Measurements from ENCODE around the gene UCK2. TPM values are rescaled to one million over a fixed set of nuclear protein-coding genes. Genes with fewer than 3 reads are reported as not detected.

The UCK2 gene
- polyA plus RNA-seq, 2 of the 4 experiments (the other 2 are of a cell fraction): 72.4 to 98.9 TPM

DNA sequence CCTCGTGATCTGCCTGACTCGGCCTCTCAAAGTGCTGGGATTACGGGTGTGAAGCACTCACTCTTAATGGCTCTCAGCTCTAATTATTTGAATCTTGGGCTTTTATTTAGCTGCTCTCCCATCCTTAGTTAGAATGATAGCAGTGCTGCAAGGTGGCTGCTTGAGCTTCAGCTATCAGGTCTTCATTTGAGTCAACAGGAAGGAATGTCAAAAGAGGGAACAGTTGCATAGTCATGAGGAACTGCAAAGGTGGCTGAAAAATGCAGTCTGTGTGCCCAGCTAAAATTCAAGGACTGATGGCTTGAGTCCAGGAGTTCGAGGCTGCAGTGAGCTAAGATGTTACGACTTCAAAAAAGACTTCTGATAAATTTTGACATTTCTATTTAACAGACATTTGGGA, 55.6 kb downstream of the UCK2 start:
- ChIA-PET CTCF (interaction anchor here (0.6 to 2.9 kb wide), 7 partner anchors 11 to 185 kb away, joined by 3 to 17 read pairs (median 3); no protein-coding TSS in a partner anchor), POLR2A (interaction anchor here (0.8 kb wide), 1 partner anchor 114 kb away, joined by 3 read pairs; no protein-coding TSS in a partner anchor)
- no peak for DNase-seq (ENCODE audit: low read depth in 1 of 2, low spot score in 1 of 2)

DNA sequence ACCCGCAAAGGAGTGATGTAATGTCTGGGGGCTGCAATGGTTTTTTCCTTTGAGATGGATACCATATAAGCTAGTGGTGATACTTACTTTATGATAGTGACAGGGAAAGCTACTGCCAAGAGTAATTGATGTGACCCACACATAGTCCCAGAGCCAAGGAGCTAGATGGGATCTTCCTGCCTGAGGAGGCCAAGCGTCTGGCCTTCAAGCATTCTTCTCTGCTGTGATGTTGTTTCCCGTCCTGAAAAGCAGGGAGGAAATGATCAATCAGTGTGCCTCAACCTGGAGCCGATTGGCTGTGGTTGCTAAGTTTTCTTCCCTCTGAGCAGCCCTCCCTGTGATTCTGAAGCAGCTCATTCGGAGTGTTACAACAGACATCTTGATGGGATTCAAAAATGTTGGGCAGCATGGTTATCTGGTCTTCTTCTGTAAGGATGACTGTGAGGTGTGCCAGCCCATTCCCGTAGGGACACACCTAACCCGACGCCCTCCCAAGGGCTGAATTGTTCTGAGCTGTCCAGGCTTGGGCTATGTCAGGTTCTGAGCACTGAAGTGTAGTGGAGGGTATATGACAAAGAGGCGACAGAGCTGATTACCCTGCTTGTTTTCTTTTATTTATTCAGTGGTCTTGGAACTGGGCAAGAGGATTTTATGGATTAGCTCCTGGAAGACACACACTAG, 56.7 kb downstream of the UCK2 start:
- Histone ChIP-seq H3K9me3 (no peaks in the 10 kb centered on the region), H3K4me3 (no peak overlapping the region), H3K27ac (no peak overlapping the region), H3K4me2 (no peak overlapping the region), H3K4me1 (peaks cover 23% of the 10 kb centered on the region)
- ChIA-PET CTCF (interaction anchor here (0.6 to 2.9 kb wide), 11 partner anchors 10 to 186 kb away, joined by 3 to 17 read pairs (median 3); no protein-coding TSS in a partner anchor), POLR2A (no interaction called here)
- no peak for FAIRE-seq
- TF ChIP-seq CBX2 (IDR thresholded peaks at IDR 0.05; ENCODE audit: borderline replicate concordance, low read depth) (no peak), FOSB (CRISPR knock-in tag; IDR thresholded peaks at IDR 0.05) (no peak), RCOR1 (IDR thresholded peaks at IDR 0.05; ENCODE audit: low read depth, low read length) (no peak), CBX8 (IDR thresholded peaks at IDR 0.05) (no peak), JUN (IDR thresholded peaks at IDR 0.05) (no peak), POLR2AphosphoS2 (conservative IDR thresholded peaks at IDR 0.05; ENCODE audit: low read length) (no peak), JUNB (IDR thresholded peaks at IDR 0.05) (no peak), BHLHE40 (IDR thresholded peaks at IDR 0.05; ENCODE audit: low read depth, low read length) (no peak), HEYL (CRISPR knock-in tag; IDR thresholded peaks at IDR 0.05) (no peak), HOXB5 (CRISPR knock-in tag; IDR thresholded peaks at IDR 0.05) (no peak), HDAC2 (IDR thresholded peaks at IDR 0.05) (no peak), EP300 (IDR thresholded peaks at IDR 0.05) (no peak), FOXS1 (CRISPR knock-in tag; IDR thresholded peaks at IDR 0.05) (no peak), GATA3 (IDR thresholded peaks at IDR 0.05; ENCODE audit: borderline replicate concordance) (no peak), RAD21 (conservative IDR thresholded peaks at IDR 0.05 in 1 of 2, IDR thresholded peaks at IDR 0.05 in 1 of 2) (no peak)
- TF ChIP-seq, protein P1, sequence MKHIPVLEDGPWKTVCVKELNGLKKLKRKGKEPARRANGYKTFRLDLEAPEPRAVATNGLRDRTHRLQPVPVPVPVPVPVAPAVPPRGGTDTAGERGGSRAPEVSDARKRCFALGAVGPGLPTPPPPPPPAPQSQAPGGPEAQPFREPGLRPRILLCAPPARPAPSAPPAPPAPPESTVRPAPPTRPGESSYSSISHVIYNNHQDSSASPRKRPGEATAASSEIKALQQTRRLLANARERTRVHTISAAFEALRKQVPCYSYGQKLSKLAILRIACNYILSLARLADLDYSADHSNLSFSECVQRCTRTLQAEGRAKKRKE (CRISPR knock-in tag; IDR thresholded peaks at IDR 0.05; ENCODE audit: low read depth): no peak
- TF ChIP-seq, protein P2, sequence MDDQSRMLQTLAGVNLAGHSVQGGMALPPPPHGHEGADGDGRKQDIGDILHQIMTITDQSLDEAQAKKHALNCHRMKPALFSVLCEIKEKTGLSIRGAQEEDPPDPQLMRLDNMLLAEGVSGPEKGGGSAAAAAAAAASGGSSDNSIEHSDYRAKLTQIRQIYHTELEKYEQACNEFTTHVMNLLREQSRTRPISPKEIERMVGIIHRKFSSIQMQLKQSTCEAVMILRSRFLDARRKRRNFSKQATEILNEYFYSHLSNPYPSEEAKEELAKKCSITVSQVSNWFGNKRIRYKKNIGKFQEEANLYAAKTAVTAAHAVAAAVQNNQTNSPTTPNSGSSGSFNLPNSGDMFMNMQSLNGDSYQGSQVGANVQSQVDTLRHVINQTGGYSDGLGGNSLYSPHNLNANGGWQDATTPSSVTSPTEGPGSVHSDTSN (IDR thresholded peaks at IDR 0.05): no peak
- TF ChIP-seq, protein P3, sequence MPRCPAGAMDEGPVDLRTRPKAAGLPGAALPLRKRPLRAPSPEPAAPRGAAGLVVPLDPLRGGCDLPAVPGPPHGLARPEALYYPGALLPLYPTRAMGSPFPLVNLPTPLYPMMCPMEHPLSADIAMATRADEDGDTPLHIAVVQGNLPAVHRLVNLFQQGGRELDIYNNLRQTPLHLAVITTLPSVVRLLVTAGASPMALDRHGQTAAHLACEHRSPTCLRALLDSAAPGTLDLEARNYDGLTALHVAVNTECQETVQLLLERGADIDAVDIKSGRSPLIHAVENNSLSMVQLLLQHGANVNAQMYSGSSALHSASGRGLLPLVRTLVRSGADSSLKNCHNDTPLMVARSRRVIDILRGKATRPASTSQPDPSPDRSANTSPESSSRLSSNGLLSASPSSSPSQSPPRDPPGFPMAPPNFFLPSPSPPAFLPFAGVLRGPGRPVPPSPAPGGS (IDR thresholded peaks at IDR 0.05): no peak
- 92% methylated on average over 9 of the region's 9 CpGs for WGBS (ENCODE audit: missing lambda C conversion rate)
- ATAC-seq: peak in 1 of 2 experiments; percentile 28; a peak in 3 of 6 replicates
- no peak for DNase-seq (ENCODE audit: low read depth in 1 of 2, low spot score in 1 of 2)

More for the DNA sequence above, 55.6 kb downstream of the UCK2 start:
- Histone ChIP-seq H3K4me2 (no peak overlapping the region), H3K4me3 (no peak overlapping the region), H3K9me3 (peaks cover 8% of the 10 kb centered on the region; the same call in 2 of the 3 replicates), H3K4me1 (peaks cover 23% of the 10 kb centered on the region), H3K27ac (no peak overlapping the region)
- 74% methylated on average over 5 of the region's 5 CpGs for WGBS (ENCODE audit: missing lambda C conversion rate)
- TF ChIP-seq, protein P4, sequence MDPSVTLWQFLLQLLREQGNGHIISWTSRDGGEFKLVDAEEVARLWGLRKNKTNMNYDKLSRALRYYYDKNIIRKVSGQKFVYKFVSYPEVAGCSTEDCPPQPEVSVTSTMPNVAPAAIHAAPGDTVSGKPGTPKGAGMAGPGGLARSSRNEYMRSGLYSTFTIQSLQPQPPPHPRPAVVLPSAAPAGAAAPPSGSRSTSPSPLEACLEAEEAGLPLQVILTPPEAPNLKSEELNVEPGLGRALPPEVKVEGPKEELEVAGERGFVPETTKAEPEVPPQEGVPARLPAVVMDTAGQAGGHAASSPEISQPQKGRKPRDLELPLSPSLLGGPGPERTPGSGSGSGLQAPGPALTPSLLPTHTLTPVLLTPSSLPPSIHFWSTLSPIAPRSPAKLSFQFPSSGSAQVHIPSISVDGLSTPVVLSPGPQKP (IDR thresholded peaks at IDR 0.05; ENCODE audit: low read depth, low read length): no peak
- TF ChIP-seq KDM5A (IDR thresholded peaks at IDR 0.05): no peak
- TF ChIP-seq, protein P5, sequence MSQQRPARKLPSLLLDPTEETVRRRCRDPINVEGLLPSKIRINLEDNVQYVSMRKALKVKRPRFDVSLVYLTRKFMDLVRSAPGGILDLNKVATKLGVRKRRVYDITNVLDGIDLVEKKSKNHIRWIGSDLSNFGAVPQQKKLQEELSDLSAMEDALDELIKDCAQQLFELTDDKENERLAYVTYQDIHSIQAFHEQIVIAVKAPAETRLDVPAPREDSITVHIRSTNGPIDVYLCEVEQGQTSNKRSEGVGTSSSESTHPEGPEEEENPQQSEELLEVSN (IDR thresholded peaks at IDR 0.05; ENCODE audit: borderline replicate concordance, low read depth): no peak
- TF ChIP-seq, protein P6, sequence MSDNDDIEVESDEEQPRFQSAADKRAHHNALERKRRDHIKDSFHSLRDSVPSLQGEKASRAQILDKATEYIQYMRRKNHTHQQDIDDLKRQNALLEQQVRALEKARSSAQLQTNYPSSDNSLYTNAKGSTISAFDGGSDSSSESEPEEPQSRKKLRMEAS (IDR thresholded peaks at IDR 0.05): no peak
- TF ChIP-seq NPAS2 (CRISPR knock-in tag; IDR thresholded peaks at IDR 0.05; ENCODE audit: borderline replicate concordance): no peak
- TF ChIP-seq TFCP2L1 (CRISPR knock-in tag; IDR thresholded peaks at IDR 0.05): no peak
- TF ChIP-seq CBX2 (IDR thresholded peaks at IDR 0.05; ENCODE audit: borderline replicate concordance, low read depth): no peak
- TF ChIP-seq CBX8 (IDR thresholded peaks at IDR 0.05): no peak
- no peak for TF ChIP-seq POLR2A (IDR thresholded peaks at IDR 0.05; ENCODE audit: low read length)
- TF ChIP-seq HOXA7 (CRISPR knock-in tag; IDR thresholded peaks at IDR 0.05): no peak
- TF ChIP-seq CHD4 (IDR thresholded peaks at IDR 0.05; ENCODE audit: borderline replicate concordance): no peak
- TF ChIP-seq EHF (CRISPR knock-in tag; IDR thresholded peaks at IDR 0.05): no peak
- TF ChIP-seq, protein P7, sequence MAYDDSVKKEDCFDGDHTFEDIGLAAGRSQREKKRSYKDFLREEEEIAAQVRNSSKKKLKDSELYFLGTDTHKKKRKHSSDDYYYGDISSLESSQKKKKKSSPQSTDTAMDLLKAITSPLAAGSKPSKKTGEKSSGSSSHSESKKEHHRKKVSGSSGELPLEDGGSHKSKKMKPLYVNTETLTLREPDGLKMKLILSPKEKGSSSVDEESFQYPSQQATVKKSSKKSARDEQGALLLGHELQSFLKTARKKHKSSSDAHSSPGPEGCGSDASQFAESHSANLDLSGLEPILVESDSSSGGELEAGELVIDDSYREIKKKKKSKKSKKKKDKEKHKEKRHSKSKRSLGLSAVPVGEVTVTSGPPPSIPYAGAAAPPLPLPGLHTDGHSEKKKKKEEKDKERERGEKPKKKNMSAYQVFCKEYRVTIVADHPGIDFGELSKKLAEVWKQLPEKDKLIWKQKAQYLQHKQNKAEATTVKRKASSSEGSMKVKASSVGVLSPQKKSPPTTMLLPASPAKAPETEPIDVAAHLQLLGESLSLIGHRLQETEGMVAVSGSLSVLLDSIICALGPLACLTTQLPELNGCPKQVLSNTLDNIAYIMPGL (CRISPR knock-in tag; IDR thresholded peaks at IDR 0.05; ENCODE audit: borderline replicate concordance): no peak
- TF ChIP-seq CHD2 (IDR thresholded peaks at IDR 0.05; ENCODE audit: low read length, partially characterized antibody): no peak
- no peak for TF ChIP-seq FOSB (CRISPR knock-in tag; IDR thresholded peaks at IDR 0.05)
- TF ChIP-seq RCOR1 (IDR thresholded peaks at IDR 0.05; ENCODE audit: low read depth, low read length): no peak
- TF ChIP-seq EP300 (IDR thresholded peaks at IDR 0.05): no peak
- ATAC-seq (peak in 1 of 2 experiments; percentile 52; a peak in 4 of 6 replicates), FAIRE-seq (no peak)

Data from A549 (cell line).